ENCODE data around the gene PAN3.

Gene PAN3

GRCh38 chr13:28229522-28230411 lies 91.4 kb downstream of the PAN3 start:
- no peak for DNase-seq (ENCODE audit: low read depth)

GRCh38 chr13:28231642-28232041 lies 93.3 kb downstream of the PAN3 start:
- no peak for DNase-seq (ENCODE audit: low read depth)

- no peak for DNase-seq (ENCODE audit: low read depth)
Observed at GRCh38 chr13:28237944-28238343, 99.6 kb downstream of the PAN3 start.

GRCh38 chr13:28239374-28239773 lies 101.0 kb downstream of the PAN3 start:
- DNase-seq (ENCODE audit: low read depth) = no peak

GRCh38 chr13:28245465-28245864 lies 107.1 kb downstream of the PAN3 start:
- no peak for DNase-seq (ENCODE audit: low read depth)

GRCh38 chr13:28246891-28247290 lies 108.5 kb downstream of the PAN3 start:
- peak; percentile 6 for DNase-seq (ENCODE audit: low read depth)

- DNase-seq (ENCODE audit: low read depth) = no peak
Observed at GRCh38 chr13:28248080-28248479, 109.7 kb downstream of the PAN3 start.

- DNase-seq (ENCODE audit: low read depth) = no peak
Observed at GRCh38 chr13:28250542-28250941, 112.2 kb downstream of the PAN3 start.

GRCh38 chr13:28251466-28251865 lies 113.1 kb downstream of the PAN3 start:
- no peak for DNase-seq (ENCODE audit: low read depth)

- no peak for DNase-seq (ENCODE audit: low read depth)
Observed at GRCh38 chr13:28252547-28252946, 114.2 kb downstream of the PAN3 start.

GRCh38 chr13:28257305-28257704 lies 119.0 kb downstream of the PAN3 start:
- no peak for DNase-seq (ENCODE audit: low read depth)

- no peak for DNase-seq (ENCODE audit: low read depth)
Observed at GRCh38 chr13:28258417-28258816, 120.1 kb downstream of the PAN3 start.

- DNase-seq (ENCODE audit: low read depth) = no peak
Observed at GRCh38 chr13:28267497-28267896, 129.2 kb downstream of the PAN3 start.

GRCh38 chr13:28268800-28269223 lies 130.5 kb downstream of the PAN3 start:
- no peak for DNase-seq (ENCODE audit: low read depth)

GRCh38 chr13:28271056-28271840 lies 132.9 kb downstream of the PAN3 start:
- DNase-seq (ENCODE audit: low read depth) = no peak

GRCh38 chr13:28273919-28274318 lies 135.6 kb downstream of the PAN3 start:
- DNase-seq (ENCODE audit: low read depth) = no peak

- no peak for DNase-seq (ENCODE audit: low read depth)
Observed at GRCh38 chr13:28282451-28282850, 144.1 kb downstream of the PAN3 start.

GRCh38 chr13:28283600-28283999 lies 145.3 kb downstream of the PAN3 start:
- DNase-seq (ENCODE audit: low read depth) = no peak

- DNase-seq (ENCODE audit: low read depth) = no peak
Observed at GRCh38 chr13:28286263-28286662, 147.9 kb downstream of the PAN3 start.

- no peak for DNase-seq (ENCODE audit: low read depth)
Observed at GRCh38 chr13:28297341-28297740, 159.0 kb downstream of the PAN3 start.

- DNase-seq (ENCODE audit: low read depth) = no peak
Observed at GRCh38 chr13:28299916-28300315, 161.6 kb downstream of the PAN3 start.

GRCh38 chr13:28301839-28302238 lies 163.5 kb downstream of the PAN3 start:
- DNase-seq (ENCODE audit: low read depth) = no peak

- no peak for DNase-seq (ENCODE audit: low read depth)
Observed at GRCh38 chr13:28306325-28306724, 168.0 kb downstream of the PAN3 start.

Measured in non-pigmented ciliary epithelial cell (primary cell).